Endothelial cell (in vitro differentiated cells): ENCODE results near the gene PGRMC2. TPM values are rescaled to one million over a fixed set of nuclear protein-coding genes. Genes with fewer than 3 reads are reported as not detected.

Experiments
- DNase-seq: peaks from one replicate; pipeline ENCODE4 v3.0.0; 2021; ENCODE audit warnings: low spot score
- H3K27ac Mint-ChIP-seq: one replicate; pipeline ENCODE4 v1.8.0; 2021; ENCODE audit warnings: mixed read lengths, inconsistent platforms; ENCODE audit not compliant: unreplicated experiment
- H3K27me3 Mint-ChIP-seq: one replicate; pipeline ENCODE4 v1.8.0; 2021; ENCODE audit warnings: mild to moderate bottlenecking, moderate library complexity, mixed read lengths, inconsistent platforms; ENCODE audit not compliant: unreplicated experiment
- H3K36me3 Mint-ChIP-seq: one replicate; pipeline ENCODE4 v1.8.0; 2021; ENCODE audit warnings: mild to moderate bottlenecking, low read depth, mixed read lengths, inconsistent platforms; ENCODE audit not compliant: unreplicated experiment
- H3K4me1 Mint-ChIP-seq: one replicate; pipeline ENCODE4 v1.8.0; 2021; ENCODE audit warnings: mild to moderate bottlenecking, mixed read lengths, inconsistent platforms; ENCODE audit not compliant: unreplicated experiment
- H3K4me3 Mint-ChIP-seq: one replicate; pipeline ENCODE4 v1.8.0; 2021; ENCODE audit warnings: mild to moderate bottlenecking, mixed read lengths, inconsistent platforms; ENCODE audit not compliant: unreplicated experiment
- H3K9me3 Mint-ChIP-seq: one replicate; pipeline ENCODE4 v1.8.0; 2021; ENCODE audit warnings: mixed read lengths, inconsistent platforms; ENCODE audit not compliant: unreplicated experiment
- total RNA-seq: library from RNA; stranded (reverse); fragmentation: NEBNext Ultra II Directional; extraction: Animal tissue kit (Norgen Biotek cat#: 25700); gene quantifications from one replicate; pipeline ENCODE4 v1.2.1, GENCODE V29; 2021; ENCODE audit not compliant: unreplicated experiment
- TF ChIP-seq, protein P1 (sequence below): fragments of 200-600 bp; sonication (generic); IDR thresholded peaks from one replicate; pipeline ENCODE4 v1.5.0; 2021; ENCODE audit warnings: antibody characterized with exemption; ENCODE audit not compliant: unreplicated experiment

Gene PGRMC2
- total RNA-seq, 1 donor from 2014 or later: 37.4 TPM

GRCh38 chr4:128301979-128302378, 14.4 kb upstream of the PGRMC2 start:
- DNase-seq: no peak
- TF ChIP-seq, protein P1, sequence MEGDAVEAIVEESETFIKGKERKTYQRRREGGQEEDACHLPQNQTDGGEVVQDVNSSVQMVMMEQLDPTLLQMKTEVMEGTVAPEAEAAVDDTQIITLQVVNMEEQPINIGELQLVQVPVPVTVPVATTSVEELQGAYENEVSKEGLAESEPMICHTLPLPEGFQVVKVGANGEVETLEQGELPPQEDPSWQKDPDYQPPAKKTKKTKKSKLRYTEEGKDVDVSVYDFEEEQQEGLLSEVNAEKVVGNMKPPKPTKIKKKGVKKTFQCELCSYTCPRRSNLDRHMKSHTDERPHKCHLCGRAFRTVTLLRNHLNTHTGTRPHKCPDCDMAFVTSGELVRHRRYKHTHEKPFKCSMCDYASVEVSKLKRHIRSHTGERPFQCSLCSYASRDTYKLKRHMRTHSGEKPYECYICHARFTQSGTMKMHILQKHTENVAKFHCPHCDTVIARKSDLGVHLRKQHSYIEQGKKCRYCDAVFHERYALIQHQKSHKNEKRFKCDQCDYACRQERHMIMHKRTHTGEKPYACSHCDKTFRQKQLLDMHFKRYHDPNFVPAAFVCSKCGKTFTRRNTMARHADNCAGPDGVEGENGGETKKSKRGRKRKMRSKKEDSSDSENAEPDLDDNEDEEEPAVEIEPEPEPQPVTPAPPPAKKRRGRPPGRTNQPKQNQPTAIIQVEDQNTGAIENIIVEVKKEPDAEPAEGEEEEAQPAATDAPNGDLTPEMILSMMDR: no peak
- Mint-ChIP-seq H3K36me3 (no peaks in the 10 kb centered on the region), H3K27ac (no peak overlapping the region), H3K4me3 (no peak overlapping the region), H3K9me3 (no peaks in the 10 kb centered on the region), H3K27me3 (peaks cover 2% of the 10 kb centered on the region), H3K4me1 (peaks cover 12% of the 10 kb centered on the region)

DNA sequence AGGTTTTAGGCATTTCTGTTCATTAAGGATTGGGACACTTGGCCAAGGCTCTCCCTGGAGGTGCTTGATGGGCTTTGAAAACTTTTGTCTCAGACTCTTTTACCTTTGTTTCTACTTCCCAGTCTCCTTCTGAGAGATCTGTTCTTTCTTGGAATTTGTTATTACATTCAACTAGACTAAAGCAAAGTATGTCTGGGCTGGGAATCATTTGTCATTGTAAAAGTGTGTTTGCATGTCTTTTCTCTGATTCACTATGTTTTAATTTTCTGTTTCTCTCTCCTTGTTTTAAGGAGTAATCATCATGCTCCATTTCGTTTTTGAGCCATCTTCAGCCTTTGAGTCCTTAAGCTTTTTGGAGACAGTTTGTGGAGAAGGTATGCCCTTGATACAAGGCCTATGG, 12.2 kb upstream of the PGRMC2 start:
- no peaks in the 10 kb centered on the region for H3K36me3 Mint-ChIP-seq
- TF ChIP-seq, protein P1: no peak
- peaks cover 7% of the 10 kb centered on the region for H3K4me1 Mint-ChIP-seq
- H3K27me3 Mint-ChIP-seq: no peaks in the 10 kb centered on the region
- no peak for DNase-seq
- no peak overlapping the region for H3K27ac Mint-ChIP-seq
- H3K4me3 Mint-ChIP-seq: no peak overlapping the region
- H3K9me3 Mint-ChIP-seq: no peaks in the 10 kb centered on the region

DNA sequence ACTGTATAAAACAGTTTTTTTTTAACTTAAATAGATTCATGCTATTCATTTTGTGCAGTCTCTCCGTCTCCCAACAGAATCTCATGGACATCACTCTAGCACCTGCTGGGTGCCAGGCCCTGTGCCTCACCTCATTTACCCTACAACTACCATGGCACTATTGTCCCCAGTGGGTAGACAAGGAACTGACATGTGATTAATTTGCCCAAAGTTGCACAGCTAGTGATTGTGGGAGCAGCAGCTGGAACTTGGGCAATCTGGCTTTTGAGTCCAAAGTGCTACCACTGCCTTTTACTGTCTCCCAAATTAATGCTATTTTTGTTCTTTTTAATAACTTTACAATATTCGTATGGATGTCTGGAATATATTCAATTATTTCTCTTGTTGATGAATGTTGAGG, 11.2 kb upstream of the PGRMC2 start:
- H3K4me1 Mint-ChIP-seq: peaks cover 13% of the 10 kb centered on the region
- DNase-seq: no peak
- H3K27ac Mint-ChIP-seq: no peak overlapping the region

GRCh38 chr4:128298146-128298758, 10.6 kb upstream of the PGRMC2 start:
- H3K36me3 Mint-ChIP-seq: no peaks in the 10 kb centered on the region
- H3K4me3 Mint-ChIP-seq: no peak overlapping the region
- TF ChIP-seq, protein P1: no peak
- H3K4me1 Mint-ChIP-seq: peaks cover 13% of the 10 kb centered on the region
- no peak for DNase-seq
- H3K27ac Mint-ChIP-seq: no peak overlapping the region
- H3K9me3 Mint-ChIP-seq: no peaks in the 10 kb centered on the region
- H3K27me3 Mint-ChIP-seq: no peaks in the 10 kb centered on the region

More for the DNA sequence above, 11.2 kb upstream of the PGRMC2 start:
- Mint-ChIP-seq H3K4me3 (no peak overlapping the region), H3K36me3 (no peaks in the 10 kb centered on the region), H3K9me3 (no peaks in the 10 kb centered on the region), H3K27me3 (no peaks in the 10 kb centered on the region)
- TF ChIP-seq, protein P1: no peak

- Mint-ChIP-seq H3K4me3 (no peak overlapping the region), H3K9me3 (no peaks in the 10 kb centered on the region), H3K27me3 (peaks cover 3% of the 10 kb centered on the region), H3K4me1 (peaks cover 13% of the 10 kb centered on the region), H3K27ac (no peak overlapping the region), H3K36me3 (no peaks in the 10 kb centered on the region)
- TF ChIP-seq, protein P1: no peak
- DNase-seq: no peak
Observed at GRCh38 chr4:128295255-128295654, 7.6 kb upstream of the PGRMC2 start.
